ENCODE data around the gene CHD9.

CHD9 gene

DNA sequence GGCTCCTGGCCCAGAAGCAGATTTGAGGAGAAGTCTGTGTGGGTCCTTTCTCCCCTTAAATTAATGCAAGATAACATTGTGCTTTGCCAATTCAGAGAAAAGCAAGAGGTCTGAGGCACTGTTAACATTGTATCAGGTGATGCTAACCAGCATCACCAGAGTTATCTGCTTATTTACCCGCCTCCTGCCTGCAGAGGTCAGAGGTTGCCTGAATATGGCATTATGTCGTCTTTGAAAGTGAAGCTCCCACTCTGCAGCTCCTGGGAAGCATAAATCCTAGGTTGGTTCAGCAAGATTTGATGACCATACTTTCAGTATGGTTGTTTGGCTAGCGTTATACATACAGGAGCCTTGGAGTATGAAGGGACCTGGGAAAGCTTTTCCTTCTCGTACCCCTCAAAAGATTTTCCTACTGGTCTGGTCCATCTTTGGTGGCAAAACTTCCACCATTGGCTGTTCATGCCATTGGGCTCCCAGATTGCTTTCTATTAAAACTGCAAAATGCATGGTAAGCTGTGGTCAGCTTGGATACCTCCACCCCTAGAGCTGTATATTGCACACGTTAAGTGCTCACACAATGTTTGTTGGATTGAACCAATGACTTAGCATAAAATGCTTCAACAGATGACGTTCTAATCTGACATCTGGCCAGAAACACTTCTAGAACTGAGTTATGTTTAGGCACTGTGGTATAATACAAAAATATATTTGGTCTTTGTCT, 24.1 kb downstream of the CHD9 start:
- Histone ChIP-seq H3K9me3 (no peaks in the 10 kb centered on the region), H3K4me1 (peaks cover 46% of the 10 kb centered on the region), H3K27me3 (no peaks in the 10 kb centered on the region), H3K36me3 (peaks cover 4% of the 10 kb centered on the region; the same call in 1 of the 2 replicates), H3K4me3 (ENCODE audit: low read depth, low read length) (no peak overlapping the region)
- no peak for DNase-seq
- TF ChIP-seq, protein P1, sequence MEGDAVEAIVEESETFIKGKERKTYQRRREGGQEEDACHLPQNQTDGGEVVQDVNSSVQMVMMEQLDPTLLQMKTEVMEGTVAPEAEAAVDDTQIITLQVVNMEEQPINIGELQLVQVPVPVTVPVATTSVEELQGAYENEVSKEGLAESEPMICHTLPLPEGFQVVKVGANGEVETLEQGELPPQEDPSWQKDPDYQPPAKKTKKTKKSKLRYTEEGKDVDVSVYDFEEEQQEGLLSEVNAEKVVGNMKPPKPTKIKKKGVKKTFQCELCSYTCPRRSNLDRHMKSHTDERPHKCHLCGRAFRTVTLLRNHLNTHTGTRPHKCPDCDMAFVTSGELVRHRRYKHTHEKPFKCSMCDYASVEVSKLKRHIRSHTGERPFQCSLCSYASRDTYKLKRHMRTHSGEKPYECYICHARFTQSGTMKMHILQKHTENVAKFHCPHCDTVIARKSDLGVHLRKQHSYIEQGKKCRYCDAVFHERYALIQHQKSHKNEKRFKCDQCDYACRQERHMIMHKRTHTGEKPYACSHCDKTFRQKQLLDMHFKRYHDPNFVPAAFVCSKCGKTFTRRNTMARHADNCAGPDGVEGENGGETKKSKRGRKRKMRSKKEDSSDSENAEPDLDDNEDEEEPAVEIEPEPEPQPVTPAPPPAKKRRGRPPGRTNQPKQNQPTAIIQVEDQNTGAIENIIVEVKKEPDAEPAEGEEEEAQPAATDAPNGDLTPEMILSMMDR (IDR thresholded peaks at IDR 0.05; ENCODE audit: low read depth, low read length) = no peak

DNA sequence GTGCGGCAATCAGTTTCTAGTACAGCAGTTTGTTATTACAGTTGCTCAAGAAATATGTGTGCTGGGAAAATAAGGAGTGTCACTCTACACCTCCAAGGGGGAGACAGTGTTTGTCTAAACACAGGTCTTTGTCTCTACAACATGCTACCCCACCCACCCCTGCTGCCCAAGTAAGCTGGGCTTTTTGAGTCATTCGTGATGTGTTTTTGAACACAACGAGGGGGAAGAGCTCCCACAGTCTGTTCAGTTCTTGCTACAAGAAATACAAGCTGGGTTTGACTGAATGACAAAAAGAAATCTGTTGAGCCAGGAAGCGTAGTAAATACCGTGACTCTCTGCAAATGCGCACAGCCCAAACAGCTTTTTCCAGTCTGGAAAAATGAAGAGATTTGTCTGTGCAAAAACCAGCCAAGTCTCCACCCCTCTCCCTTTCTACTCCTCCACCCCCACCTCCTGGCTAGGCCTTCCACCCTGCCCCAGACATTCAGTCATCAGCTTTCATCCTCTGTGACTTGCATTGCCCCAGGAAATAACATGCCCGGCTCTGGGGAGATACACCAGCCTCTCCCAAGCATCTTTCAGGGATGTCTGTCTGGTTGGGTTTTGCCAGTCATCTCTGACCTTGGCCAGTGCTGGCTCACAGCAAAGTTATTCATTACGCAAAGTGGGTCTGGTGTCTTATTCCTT, 25.7 kb downstream of the CHD9 start:
- no peaks in the 10 kb centered on the region for H3K9me3 ChIP-seq
- peaks cover 59% of the 10 kb centered on the region for H3K4me1 ChIP-seq
- TF ChIP-seq, protein P1 (IDR thresholded peaks at IDR 0.05; ENCODE audit: low read depth, low read length) = no peak
- H3K27me3 ChIP-seq = no peaks in the 10 kb centered on the region
- DNase-seq = peak; percentile 86
- peaks cover 4% of the 10 kb centered on the region; the same call in 1 of the 2 replicates for H3K36me3 ChIP-seq
- peak overlapping the region; percentile 29 for H3K4me3 ChIP-seq (ENCODE audit: low read depth, low read length)

DNA sequence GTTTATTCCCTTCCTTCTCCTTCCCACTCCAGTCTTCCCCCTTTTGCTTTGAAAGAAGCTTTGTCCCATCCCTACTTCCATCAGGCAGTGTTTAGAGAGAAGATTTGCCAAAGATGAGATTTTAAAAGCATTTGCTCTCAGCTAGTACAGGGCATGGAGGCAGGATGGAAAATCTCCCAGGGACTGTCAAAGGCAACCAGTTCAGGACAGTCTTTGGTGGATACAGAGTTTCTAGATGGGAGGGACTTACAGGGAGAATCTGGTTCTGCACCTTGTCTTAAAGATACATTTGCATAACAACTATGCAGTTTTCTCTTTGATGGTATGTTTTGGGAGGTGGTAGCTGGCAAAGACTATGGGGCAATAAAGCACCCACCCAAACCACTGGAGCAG, 26.2 kb downstream of the CHD9 start:
- Histone ChIP-seq H3K36me3 (no peaks in the 10 kb centered on the region; the same call in 1 of the 2 replicates), H3K4me3 (ENCODE audit: low read depth, low read length) (no peak overlapping the region), H3K9me3 (no peaks in the 10 kb centered on the region), H3K4me1 (peaks cover 62% of the 10 kb centered on the region), H3K27me3 (no peaks in the 10 kb centered on the region)
- TF ChIP-seq, protein P1 (IDR thresholded peaks at IDR 0.05; ENCODE audit: low read depth, low read length) = no peak
- DNase-seq = no peak

DNA sequence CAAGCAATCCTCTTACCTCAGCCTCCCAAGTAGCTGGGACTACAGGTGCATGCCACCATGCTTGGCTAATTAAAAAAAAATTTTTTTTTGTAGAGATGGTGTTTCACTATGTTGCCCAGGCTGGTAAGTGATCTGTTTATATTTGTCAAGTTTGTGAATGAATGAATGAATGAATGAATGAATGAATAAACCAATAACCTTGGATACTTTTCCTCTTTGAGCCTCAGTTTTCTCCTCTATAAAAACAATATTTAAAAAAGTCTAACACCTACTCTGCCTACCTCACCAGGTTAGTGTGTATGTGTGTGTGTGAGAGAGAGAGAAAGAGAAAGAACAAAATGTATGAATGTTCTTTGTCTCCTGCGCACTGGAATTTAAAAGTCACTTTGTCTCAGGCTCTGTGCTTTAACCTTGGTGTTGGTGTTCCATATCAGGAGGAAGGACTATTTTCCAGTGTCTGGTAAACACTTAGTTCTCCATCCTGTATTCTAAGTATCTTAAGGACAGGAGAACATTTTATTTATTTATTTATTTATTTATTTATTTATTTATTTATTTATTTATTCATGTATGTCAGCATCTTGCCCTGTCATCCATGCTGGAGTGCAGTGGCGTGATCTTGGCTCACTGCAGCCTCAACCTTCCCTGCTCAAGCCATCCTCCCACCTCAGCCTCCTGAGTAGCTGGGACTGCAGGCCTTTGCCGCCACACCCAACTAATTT, 27.1 kb downstream of the CHD9 start:
- no peaks in the 10 kb centered on the region; the same call in 1 of the 2 replicates for H3K36me3 ChIP-seq
- H3K9me3 ChIP-seq = no peaks in the 10 kb centered on the region
- TF ChIP-seq, protein P1 (IDR thresholded peaks at IDR 0.05; ENCODE audit: low read depth, low read length) = no peak
- DNase-seq = no peak
- no peaks in the 10 kb centered on the region for H3K27me3 ChIP-seq
- H3K4me1 ChIP-seq = peaks cover 69% of the 10 kb centered on the region
- H3K4me3 ChIP-seq (ENCODE audit: low read depth, low read length) = no peak overlapping the region

DNA sequence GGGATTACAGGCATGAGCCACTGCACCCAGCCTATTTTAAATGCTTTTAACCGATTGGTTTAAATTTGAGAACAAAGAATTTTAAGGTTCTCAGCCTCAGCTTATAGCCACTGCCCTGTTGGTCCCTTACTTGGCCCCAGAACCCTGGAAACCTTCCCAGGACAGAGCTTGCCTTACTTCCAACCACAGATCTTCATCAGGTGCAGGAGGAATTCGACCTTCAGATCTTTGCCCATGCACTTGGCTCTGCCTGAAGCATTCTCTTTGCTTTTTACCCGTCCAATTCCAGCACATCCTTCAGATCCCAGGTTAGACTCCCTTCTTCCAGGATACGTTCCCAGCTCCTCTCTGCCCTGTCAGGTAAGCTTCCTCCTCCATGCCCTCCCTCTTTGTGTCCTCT, 27.7 kb downstream of the CHD9 start:
- Histone ChIP-seq H3K27me3 (no peaks in the 10 kb centered on the region), H3K4me3 (ENCODE audit: low read depth, low read length) (no peak overlapping the region), H3K4me1 (peaks cover 73% of the 10 kb centered on the region), H3K9me3 (no peaks in the 10 kb centered on the region), H3K36me3 (no peaks in the 10 kb centered on the region; the same call in 1 of the 2 replicates)
- DNase-seq = no peak
- TF ChIP-seq, protein P1 (IDR thresholded peaks at IDR 0.05; ENCODE audit: low read depth, low read length) = no peak
